ENCODE data around the gene FBF1.

The FBF1 gene

DNA sequence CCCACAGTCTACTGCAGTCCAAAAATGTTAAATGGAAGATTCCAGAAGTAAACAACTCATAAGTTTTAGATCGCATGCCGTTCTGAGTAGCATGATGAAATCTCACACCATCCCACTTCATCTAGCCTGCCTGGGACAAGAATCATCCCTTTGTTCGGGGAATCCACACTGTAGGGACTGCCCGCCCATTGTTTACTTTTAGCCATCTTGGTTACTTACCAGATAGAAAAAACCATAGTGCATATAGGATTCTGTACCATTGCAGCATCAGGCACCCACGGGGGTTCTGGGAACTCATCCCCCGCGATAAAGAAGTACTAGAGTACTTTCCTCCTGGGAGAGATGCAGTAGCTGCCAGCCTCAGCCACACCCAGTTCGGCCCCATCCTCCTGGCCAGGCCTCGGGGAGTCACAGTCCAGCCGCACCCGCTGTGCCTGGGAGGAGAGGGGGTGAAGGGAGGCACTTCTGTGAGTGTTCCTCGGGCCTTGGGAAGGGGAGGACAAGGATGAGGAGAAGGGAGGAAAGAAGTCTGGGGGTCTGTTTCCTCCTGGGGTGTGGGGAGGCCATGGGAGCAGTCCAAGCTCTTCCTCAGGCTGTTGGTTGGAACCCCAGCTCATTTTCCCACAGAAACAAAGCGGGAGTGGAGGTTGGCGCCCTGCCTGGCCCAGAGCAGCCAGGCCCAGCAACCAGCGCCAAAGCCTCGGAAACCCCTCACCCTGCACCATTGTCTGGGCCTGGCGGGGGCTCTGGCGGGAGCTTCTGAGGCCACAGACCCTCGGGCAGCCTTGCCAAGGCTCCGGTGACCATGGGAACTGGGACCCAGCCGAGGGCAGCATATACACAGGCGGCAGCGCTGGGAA, 71.3 kb downstream of the FBF1 start (continued):
- TF ChIP-seq ZNF311 (tag by site-specific recombination; IDR thresholded peaks at IDR 0.05; ENCODE audit: borderline replicate concordance) (no peak), KLF1 (tag by site-specific recombination; IDR thresholded peaks at IDR 0.05) (peak; percentile 62), GLIS1 (tag by site-specific recombination; IDR thresholded peaks at IDR 0.05) (no peak), TRIM28 (IDR thresholded peaks at IDR 0.05; ENCODE audit: borderline replicate concordance, low read length) (no peak), ZNF571 (tag by site-specific recombination; IDR thresholded peaks at IDR 0.05) (no peak), ZSCAN23 (tag by site-specific recombination; IDR thresholded peaks at IDR 0.05) (no peak), ZNF747 (tag by site-specific recombination; IDR thresholded peaks at IDR 0.05) (no peak), ZNF23 (tag by site-specific recombination; IDR thresholded peaks at IDR 0.05; ENCODE audit: borderline replicate concordance) (no peak), ZNF830 (tag by site-specific recombination; IDR thresholded peaks at IDR 0.05; ENCODE audit: low read depth) (no peak), ZNF157 (tag by site-specific recombination; IDR thresholded peaks at IDR 0.05) (no peak), ZNF843 (tag by site-specific recombination; IDR thresholded peaks at IDR 0.05) (no peak), ZNF48 (tag by site-specific recombination; IDR thresholded peaks at IDR 0.05) (no peak), ZNF391 (tag by site-specific recombination; IDR thresholded peaks at IDR 0.05; ENCODE audit: borderline replicate concordance, low read depth) (no peak)
- TF ChIP-seq, protein P1, sequence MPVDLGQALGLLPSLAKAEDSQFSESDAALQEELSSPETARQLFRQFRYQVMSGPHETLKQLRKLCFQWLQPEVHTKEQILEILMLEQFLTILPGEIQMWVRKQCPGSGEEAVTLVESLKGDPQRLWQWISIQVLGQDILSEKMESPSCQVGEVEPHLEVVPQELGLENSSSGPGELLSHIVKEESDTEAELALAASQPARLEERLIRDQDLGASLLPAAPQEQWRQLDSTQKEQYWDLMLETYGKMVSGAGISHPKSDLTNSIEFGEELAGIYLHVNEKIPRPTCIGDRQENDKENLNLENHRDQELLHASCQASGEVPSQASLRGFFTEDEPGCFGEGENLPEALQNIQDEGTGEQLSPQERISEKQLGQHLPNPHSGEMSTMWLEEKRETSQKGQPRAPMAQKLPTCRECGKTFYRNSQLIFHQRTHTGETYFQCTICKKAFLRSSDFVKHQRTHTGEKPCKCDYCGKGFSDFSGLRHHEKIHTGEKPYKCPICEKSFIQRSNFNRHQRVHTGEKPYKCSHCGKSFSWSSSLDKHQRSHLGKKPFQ (tag by site-specific recombination; IDR thresholded peaks at IDR 0.05): no peak
- TF ChIP-seq, protein P2, sequence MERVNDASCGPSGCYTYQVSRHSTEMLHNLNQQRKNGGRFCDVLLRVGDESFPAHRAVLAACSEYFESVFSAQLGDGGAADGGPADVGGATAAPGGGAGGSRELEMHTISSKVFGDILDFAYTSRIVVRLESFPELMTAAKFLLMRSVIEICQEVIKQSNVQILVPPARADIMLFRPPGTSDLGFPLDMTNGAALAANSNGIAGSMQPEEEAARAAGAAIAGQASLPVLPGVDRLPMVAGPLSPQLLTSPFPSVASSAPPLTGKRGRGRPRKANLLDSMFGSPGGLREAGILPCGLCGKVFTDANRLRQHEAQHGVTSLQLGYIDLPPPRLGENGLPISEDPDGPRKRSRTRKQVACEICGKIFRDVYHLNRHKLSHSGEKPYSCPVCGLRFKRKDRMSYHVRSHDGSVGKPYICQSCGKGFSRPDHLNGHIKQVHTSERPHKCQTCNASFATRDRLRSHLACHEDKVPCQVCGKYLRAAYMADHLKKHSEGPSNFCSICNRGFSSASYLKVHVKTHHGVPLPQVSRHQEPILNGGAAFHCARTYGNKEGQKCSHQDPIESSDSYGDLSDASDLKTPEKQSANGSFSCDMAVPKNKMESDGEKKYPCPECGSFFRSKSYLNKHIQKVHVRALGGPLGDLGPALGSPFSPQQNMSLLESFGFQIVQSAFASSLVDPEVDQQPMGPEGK (tag by site-specific recombination; IDR thresholded peaks at IDR 0.05): 0 out of 2 replicates have a peak, but pooled peaks have one; percentile 16
- TF ChIP-seq, protein P3, sequence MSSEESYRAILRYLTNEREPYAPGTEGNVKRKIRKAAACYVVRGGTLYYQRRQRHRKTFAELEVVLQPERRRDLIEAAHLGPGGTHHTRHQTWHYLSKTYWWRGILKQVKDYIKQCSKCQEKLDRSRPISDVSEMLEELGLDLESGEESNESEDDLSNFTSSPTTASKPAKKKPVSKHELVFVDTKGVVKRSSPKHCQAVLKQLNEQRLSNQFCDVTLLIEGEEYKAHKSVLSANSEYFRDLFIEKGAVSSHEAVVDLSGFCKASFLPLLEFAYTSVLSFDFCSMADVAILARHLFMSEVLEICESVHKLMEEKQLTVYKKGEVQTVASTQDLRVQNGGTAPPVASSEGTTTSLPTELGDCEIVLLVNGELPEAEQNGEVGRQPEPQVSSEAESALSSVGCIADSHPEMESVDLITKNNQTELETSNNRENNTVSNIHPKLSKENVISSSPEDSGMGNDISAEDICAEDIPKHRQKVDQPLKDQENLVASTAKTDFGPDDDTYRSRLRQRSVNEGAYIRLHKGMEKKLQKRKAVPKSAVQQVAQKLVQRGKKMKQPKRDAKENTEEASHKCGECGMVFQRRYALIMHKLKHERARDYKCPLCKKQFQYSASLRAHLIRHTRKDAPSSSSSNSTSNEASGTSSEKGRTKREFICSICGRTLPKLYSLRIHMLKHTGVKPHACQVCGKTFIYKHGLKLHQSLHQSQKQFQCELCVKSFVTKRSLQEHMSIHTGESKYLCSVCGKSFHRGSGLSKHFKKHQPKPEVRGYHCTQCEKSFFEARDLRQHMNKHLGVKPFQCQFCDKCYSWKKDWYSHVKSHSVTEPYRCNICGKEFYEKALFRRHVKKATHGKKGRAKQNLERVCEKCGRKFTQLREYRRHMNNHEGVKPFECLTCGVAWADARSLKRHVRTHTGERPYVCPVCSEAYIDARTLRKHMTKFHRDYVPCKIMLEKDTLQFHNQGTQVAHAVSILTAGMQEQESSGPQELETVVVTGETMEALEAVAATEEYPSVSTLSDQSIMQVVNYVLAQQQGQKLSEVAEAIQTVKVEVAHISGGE (tag by site-specific recombination; conservative IDR thresholded peaks at IDR 0.05; ENCODE audit: low read depth): no peak
- TF ChIP-seq, protein P4, sequence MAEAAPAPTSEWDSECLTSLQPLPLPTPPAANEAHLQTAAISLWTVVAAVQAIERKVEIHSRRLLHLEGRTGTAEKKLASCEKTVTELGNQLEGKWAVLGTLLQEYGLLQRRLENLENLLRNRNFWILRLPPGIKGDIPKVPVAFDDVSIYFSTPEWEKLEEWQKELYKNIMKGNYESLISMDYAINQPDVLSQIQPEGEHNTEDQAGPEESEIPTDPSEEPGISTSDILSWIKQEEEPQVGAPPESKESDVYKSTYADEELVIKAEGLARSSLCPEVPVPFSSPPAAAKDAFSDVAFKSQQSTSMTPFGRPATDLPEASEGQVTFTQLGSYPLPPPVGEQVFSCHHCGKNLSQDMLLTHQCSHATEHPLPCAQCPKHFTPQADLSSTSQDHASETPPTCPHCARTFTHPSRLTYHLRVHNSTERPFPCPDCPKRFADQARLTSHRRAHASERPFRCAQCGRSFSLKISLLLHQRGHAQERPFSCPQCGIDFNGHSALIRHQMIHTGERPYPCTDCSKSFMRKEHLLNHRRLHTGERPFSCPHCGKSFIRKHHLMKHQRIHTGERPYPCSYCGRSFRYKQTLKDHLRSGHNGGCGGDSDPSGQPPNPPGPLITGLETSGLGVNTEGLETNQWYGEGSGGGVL (tag by site-specific recombination; IDR thresholded peaks at IDR 0.05): no peak

Data from HEK293 (cell line).